ENCODE data around the gene KLHDC8A.

KLHDC8A gene

DNA sequence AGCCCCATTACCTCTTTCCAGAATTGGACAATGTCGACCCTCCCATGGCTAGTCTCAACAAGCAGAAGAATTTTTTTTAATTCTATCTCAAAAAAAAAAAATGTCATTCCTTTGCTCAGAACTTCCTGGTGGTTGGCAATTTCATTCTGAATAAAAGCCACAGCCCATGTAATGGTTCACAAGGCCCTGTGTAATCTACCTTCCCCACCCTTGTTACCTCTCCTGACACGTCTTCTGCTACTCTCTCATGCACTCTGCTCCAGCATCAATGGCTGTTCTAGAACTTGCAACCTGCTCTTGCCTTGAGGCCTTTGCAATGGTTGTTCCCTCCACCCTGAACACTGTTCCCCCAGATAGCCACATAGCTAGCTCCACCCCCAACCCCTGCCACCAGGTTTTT lies 60.6 kb downstream of the KLHDC8A start:
- H3K9me3 ChIP-seq (ENCODE audit: insufficient read depth, low read length): no peaks in the 10 kb centered on the region
- no peak overlapping the region for H3K9ac ChIP-seq (ENCODE audit: low read length)
- no peaks in the 10 kb centered on the region for H3K79me2 ChIP-seq (ENCODE audit: low read length)
- no peak overlapping the region for H3K27ac ChIP-seq (ENCODE audit: low read length)
- H3K36me3 ChIP-seq (replicated peaks; ENCODE audit: low read depth, low read length): no peaks in the 10 kb centered on the region
- H4K20me1 ChIP-seq (ENCODE audit: insufficient read depth, low read length): no peaks in the 10 kb centered on the region
- H2AFZ ChIP-seq (ENCODE audit: low read depth, low read length): no peak overlapping the region
- H3K4me2 ChIP-seq (ENCODE audit: low read length): no peak overlapping the region
- H3K4me3 ChIP-seq (ENCODE audit: low read length): no peak overlapping the region
- peaks cover 68% of the 10 kb centered on the region for H3K4me1 ChIP-seq (ENCODE audit: low read length)
- no peaks in the 10 kb centered on the region for H3K27me3 ChIP-seq (ENCODE audit: low read depth, low read length)
- no peak for TF ChIP-seq EZH2phosphoT487 (IDR thresholded peaks at IDR 0.05; ENCODE audit: low read depth)
- TF ChIP-seq, protein P1, sequence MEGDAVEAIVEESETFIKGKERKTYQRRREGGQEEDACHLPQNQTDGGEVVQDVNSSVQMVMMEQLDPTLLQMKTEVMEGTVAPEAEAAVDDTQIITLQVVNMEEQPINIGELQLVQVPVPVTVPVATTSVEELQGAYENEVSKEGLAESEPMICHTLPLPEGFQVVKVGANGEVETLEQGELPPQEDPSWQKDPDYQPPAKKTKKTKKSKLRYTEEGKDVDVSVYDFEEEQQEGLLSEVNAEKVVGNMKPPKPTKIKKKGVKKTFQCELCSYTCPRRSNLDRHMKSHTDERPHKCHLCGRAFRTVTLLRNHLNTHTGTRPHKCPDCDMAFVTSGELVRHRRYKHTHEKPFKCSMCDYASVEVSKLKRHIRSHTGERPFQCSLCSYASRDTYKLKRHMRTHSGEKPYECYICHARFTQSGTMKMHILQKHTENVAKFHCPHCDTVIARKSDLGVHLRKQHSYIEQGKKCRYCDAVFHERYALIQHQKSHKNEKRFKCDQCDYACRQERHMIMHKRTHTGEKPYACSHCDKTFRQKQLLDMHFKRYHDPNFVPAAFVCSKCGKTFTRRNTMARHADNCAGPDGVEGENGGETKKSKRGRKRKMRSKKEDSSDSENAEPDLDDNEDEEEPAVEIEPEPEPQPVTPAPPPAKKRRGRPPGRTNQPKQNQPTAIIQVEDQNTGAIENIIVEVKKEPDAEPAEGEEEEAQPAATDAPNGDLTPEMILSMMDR (IDR thresholded peaks at IDR 0.05; ENCODE audit: low read depth, low read length): no peak

DNA sequence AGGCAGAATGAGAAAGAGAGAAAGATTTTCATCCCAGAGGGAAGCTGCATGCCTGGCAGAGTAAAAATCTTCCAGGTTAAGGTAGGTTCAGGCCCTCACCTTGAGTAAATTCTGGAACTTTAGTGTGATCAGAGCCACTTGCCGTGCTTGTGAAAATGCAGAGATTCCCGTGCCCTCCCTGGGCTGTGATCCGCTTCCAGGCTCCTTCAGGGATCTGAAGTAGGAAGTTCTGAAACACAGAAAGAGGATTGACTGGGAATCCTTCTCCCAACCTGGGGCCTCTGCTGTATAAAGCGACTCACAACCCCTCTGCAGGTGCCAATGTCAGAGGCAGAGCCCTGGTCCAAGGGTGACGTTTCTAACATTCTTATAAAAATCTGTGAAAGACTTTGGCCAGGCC lies 61.8 kb downstream of the KLHDC8A start:
- Histone ChIP-seq H2AFZ (ENCODE audit: low read depth, low read length) (no peak overlapping the region), H3K27ac (ENCODE audit: low read length) (no peak overlapping the region), H3K9ac (ENCODE audit: low read length) (no peak overlapping the region), H3K9me3 (ENCODE audit: insufficient read depth, low read length) (no peaks in the 10 kb centered on the region), H3K4me3 (ENCODE audit: low read length) (no peak overlapping the region), H3K36me3 (replicated peaks; ENCODE audit: low read depth, low read length) (no peaks in the 10 kb centered on the region), H3K79me2 (ENCODE audit: low read length) (no peaks in the 10 kb centered on the region), H4K20me1 (ENCODE audit: insufficient read depth, low read length) (no peaks in the 10 kb centered on the region), H3K4me1 (ENCODE audit: low read length) (peaks cover 63% of the 10 kb centered on the region), H3K4me2 (ENCODE audit: low read length) (peak overlapping the region; percentile 22), H3K27me3 (ENCODE audit: low read depth, low read length) (no peaks in the 10 kb centered on the region)
- no peak for TF ChIP-seq EZH2phosphoT487 (IDR thresholded peaks at IDR 0.05; ENCODE audit: low read depth)
- TF ChIP-seq, protein P1 (IDR thresholded peaks at IDR 0.05; ENCODE audit: low read depth, low read length): no peak

DNA sequence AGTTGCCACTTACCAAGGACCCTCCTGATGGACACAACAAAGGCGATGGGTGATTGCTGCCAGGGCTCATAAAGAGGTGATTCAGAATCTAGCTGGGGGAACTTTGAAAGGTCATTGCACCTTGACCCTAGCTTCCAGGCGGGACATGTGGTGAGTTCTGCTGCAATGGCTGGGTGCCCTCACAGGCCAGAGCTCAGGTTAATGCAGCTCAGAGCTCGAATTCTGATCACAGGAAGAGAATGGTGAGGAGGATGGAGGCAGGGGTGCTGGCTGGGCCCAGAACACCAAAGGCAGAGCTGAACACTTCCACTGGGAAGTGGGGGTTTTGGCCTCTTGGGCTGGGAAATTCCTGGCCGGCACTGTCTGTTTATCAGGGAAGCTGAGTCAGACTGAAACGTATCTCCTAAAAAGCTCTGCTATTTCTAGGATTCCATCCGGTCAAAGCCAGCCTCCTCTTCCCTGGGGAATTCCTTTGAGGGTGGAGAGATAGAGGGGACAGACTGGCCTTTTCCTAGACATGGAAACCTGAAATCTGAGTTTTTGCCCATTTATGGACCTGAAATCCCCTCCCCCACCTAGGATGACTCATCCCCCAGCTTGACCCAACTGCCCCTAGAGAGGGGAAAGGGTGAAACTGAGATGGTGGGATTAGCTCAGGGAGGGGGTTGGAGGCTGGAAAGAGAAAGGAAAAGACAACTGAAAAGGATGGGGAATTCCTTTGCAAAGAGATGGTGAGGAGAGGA lies 62.4 kb downstream of the KLHDC8A start:
- Histone ChIP-seq H3K27ac (ENCODE audit: low read length) (no peak overlapping the region), H3K4me2 (ENCODE audit: low read length) (peak overlapping the region; percentile 22), H3K9me3 (ENCODE audit: insufficient read depth, low read length) (no peaks in the 10 kb centered on the region), H3K79me2 (ENCODE audit: low read length) (no peaks in the 10 kb centered on the region), H3K36me3 (replicated peaks; ENCODE audit: low read depth, low read length) (no peaks in the 10 kb centered on the region), H4K20me1 (ENCODE audit: insufficient read depth, low read length) (no peaks in the 10 kb centered on the region), H3K4me3 (ENCODE audit: low read length) (no peak overlapping the region), H3K4me1 (ENCODE audit: low read length) (peaks cover 63% of the 10 kb centered on the region), H3K27me3 (ENCODE audit: low read depth, low read length) (no peaks in the 10 kb centered on the region), H3K9ac (ENCODE audit: low read length) (no peak overlapping the region), H2AFZ (ENCODE audit: low read depth, low read length) (no peak overlapping the region)
- no peak for TF ChIP-seq EZH2phosphoT487 (IDR thresholded peaks at IDR 0.05; ENCODE audit: low read depth)
- TF ChIP-seq, protein P1 (IDR thresholded peaks at IDR 0.05; ENCODE audit: low read depth, low read length): no peak

DNA sequence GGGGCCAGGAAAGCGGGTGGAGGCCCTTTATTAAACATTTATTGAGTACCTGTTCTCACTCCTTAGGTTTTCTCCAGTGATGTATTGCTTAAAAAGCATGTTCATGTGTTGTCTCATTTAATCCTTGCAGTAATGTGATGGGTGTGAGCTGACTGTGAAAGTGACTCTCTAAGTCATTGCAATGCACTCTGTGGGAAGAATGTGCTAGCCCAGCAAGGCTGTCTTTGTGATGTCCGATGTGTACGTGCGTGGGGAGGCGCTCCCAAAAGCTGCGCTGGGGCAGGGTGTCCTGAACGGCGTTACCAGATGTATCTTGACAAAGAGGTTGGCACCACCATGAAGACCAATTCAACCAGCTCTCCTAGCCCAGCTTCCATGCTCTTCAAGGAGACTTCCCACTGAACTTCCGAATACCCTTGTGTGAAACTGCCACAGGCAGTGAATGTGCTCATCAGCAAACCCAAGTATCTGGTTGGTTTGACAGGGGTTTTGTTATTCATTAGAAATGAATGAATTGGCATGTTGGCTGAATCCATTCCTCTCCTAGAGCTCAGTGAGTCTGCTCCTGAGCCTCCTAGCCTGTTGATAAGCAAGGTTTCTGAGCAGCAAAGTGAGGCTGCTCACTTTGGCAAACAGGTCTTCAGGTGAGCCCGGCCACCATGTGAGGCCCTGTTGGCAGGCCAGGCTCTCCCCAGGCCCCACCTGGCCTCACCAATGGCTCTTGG lies 63.2 kb downstream of the KLHDC8A start:
- Histone ChIP-seq H3K4me3 (ENCODE audit: low read length) (no peak overlapping the region), H3K4me1 (ENCODE audit: low read length) (peaks cover 66% of the 10 kb centered on the region), H3K9ac (ENCODE audit: low read length) (no peak overlapping the region), H3K79me2 (ENCODE audit: low read length) (no peaks in the 10 kb centered on the region), H3K36me3 (replicated peaks; ENCODE audit: low read depth, low read length) (no peaks in the 10 kb centered on the region), H3K27me3 (ENCODE audit: low read depth, low read length) (no peaks in the 10 kb centered on the region), H3K27ac (ENCODE audit: low read length) (peak overlapping the region; percentile 3; the same call in 1 of the 2 replicates), H3K9me3 (ENCODE audit: insufficient read depth, low read length) (no peaks in the 10 kb centered on the region), H2AFZ (ENCODE audit: low read depth, low read length) (no peak overlapping the region), H4K20me1 (ENCODE audit: insufficient read depth, low read length) (no peaks in the 10 kb centered on the region), H3K4me2 (ENCODE audit: low read length) (no peak overlapping the region)
- TF ChIP-seq, protein P1 (IDR thresholded peaks at IDR 0.05; ENCODE audit: low read depth, low read length): no peak
- no peak for TF ChIP-seq EZH2phosphoT487 (IDR thresholded peaks at IDR 0.05; ENCODE audit: low read depth)
